ENCODE measurements around the gene SRSF5. TPM values are rescaled to one million over a fixed set of nuclear protein-coding genes. Genes with fewer than 3 reads are reported as not detected.
A peak's percentile ranks its signal among the peaks of the same experiment; 100 is the strongest.

The SRSF5 gene
- total and polyA plus RNA-seq, 5 donors, result 210 to 279 (median 250) TPM

GRCh38 chr14:69786603-69787002 is 19.7 kb downstream of the SRSF5 start:
- Histone ChIP-seq H3K27ac (ENCODE audit: low read length) (no peak overlapping the region), H3K4me3 (ENCODE audit: low read length) (no peak overlapping the region), H3K27me3 (ENCODE audit: control insufficient read depth, insufficient read depth) (no peaks in the 10 kb centered on the region), H3K4me1 (ENCODE audit: control insufficient read depth, insufficient read depth, low read length) (no peaks in the 10 kb centered on the region), H3K9me3 (ENCODE audit: control insufficient read depth, low read length) (no peaks in the 10 kb centered on the region)
- ATAC-seq (no peak), DNase-seq (no peak)
- intact Hi-C loops (cut with DNase I), result no loop called here
- 92% methylated on average over 3 of the region's 3 CpGs for WGBS

DNA sequence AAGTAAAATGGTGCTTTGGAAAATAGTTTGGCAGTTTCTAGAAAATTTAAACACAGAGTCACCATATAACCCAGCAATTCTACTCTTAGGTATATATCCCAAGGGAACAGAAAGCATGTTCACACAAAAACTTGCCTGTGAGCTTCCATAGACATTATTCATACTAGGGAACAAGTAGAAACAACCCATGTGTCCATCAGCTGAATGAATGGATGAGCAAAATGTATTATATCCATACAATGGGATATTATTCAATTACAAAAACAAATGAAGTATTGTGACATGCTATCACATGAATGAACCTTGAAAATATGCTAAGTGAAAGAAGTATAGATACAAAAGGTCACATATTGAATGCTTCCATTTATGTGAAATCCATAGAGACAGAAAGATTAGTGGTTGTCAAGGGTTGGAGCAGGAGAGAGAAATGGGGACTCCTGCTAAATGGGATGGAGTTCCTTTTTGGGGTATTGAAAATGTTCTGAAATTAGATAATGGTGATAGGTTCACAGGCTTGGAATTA is 22.2 kb downstream of the SRSF5 start:
- intact Hi-C loops (cut with DNase I), result no loop called here
- no peaks in the 10 kb centered on the region for H3K4me1 ChIP-seq (ENCODE audit: control insufficient read depth, insufficient read depth, low read length)
- H3K4me3 ChIP-seq (ENCODE audit: low read length), result no peak overlapping the region
- DNase-seq (no peak), ATAC-seq (no peak)
- no peaks in the 10 kb centered on the region for H3K9me3 ChIP-seq (ENCODE audit: control insufficient read depth, low read length)
- no peak overlapping the region for H3K27ac ChIP-seq (ENCODE audit: low read length)
- no peaks in the 10 kb centered on the region for H3K27me3 ChIP-seq (ENCODE audit: control insufficient read depth, insufficient read depth)

GRCh38 chr14:69792887-69793421 is 26.0 kb downstream of the SRSF5 start:
- H3K27ac ChIP-seq (ENCODE audit: low read length), result no peak overlapping the region
- no peak for ATAC-seq
- H3K9me3 ChIP-seq (ENCODE audit: control insufficient read depth, low read length), result no peaks in the 10 kb centered on the region
- DNase-seq, result no peak
- H3K4me3 ChIP-seq (ENCODE audit: low read length), result no peak overlapping the region
- peaks cover 8% of the 10 kb centered on the region for H3K4me1 ChIP-seq (ENCODE audit: control insufficient read depth, insufficient read depth, low read length)
- intact Hi-C loops (cut with DNase I), result no loop called here
- no peaks in the 10 kb centered on the region for H3K27me3 ChIP-seq (ENCODE audit: control insufficient read depth, insufficient read depth)
- WGBS, result 91% methylated on average over 7 of the region's 7 CpGs

DNA sequence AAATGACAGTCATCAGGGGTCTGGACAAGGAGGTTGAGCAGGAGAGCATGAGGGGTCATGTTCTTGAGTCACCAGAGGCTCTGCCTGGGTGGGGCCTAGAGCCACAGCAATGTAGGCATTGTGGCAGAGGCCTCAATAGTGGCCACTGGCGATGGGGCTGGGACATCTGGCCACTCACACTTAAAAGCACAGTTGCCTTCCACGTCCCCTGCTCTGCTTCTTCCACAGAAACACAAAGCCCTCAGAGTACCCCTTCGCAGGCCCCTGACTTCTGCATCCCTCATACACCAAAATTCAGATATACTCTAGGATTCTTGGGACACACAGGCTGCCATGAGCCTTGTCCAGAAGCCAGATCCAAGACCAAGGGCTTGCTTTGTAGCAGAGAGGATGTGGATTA is 27.8 kb downstream of the SRSF5 start:
- 85% methylated on average over 3 of the region's 3 CpGs for WGBS
- DNase-seq (no peak), ATAC-seq (no peak)
- Histone ChIP-seq H3K4me3 (ENCODE audit: low read length) (no peak overlapping the region), H3K27me3 (ENCODE audit: control insufficient read depth, insufficient read depth) (no peaks in the 10 kb centered on the region), H3K9me3 (ENCODE audit: control insufficient read depth, low read length) (no peaks in the 10 kb centered on the region), H3K4me1 (ENCODE audit: control insufficient read depth, insufficient read depth, low read length) (peaks cover 8% of the 10 kb centered on the region), H3K27ac (ENCODE audit: low read length) (no peak overlapping the region)
- intact Hi-C loops (cut with DNase I), result no loop called here

DNA sequence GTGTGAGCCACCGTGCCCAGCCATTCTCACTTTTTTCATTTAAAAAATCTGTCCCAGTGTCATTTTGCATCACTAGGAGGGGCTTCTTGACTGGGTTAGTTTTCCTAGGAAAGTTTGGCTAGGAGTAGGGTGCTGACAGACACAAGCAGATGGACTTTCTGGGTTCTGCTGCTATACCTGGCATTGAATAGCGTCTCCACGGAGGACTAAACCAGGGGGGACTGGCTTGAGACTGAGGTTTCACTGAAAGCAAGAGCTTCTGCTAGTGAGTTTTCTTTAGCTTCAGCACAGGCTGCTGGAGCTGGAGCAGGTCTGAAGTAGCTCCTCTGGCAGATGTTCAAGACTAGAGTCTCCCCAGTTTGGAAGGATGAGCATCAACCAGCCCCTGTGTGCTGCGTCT is 28.7 kb downstream of the SRSF5 start:
- Histone ChIP-seq H3K9me3 (ENCODE audit: control insufficient read depth, low read length) (no peaks in the 10 kb centered on the region), H3K27ac (ENCODE audit: low read length) (no peak overlapping the region), H3K4me3 (ENCODE audit: low read length) (no peak overlapping the region), H3K4me1 (ENCODE audit: control insufficient read depth, insufficient read depth, low read length) (peaks cover 8% of the 10 kb centered on the region), H3K27me3 (ENCODE audit: control insufficient read depth, insufficient read depth) (no peaks in the 10 kb centered on the region)
- 86% methylated on average over 4 of the region's 4 CpGs for WGBS
- intact Hi-C loops (cut with DNase I), result no loop called here
- no peak for ATAC-seq
- DNase-seq, result no peak

- DNase-seq, result peak in 1 of 3 donors; percentile 53
- peak; percentile 30 to 62 for ATAC-seq
Measured at GRCh38 chr14:69796797-69797500, 30.0 kb downstream of the SRSF5 start, which contains the start of gene SLC10A1. SLC10A1 (minus strand) TSS chr14:69797241; CDS start chr14:69797155, 86 bp downstream.

GRCh38 chr14:69797573-69798338 is 30.8 kb downstream of the SRSF5 start:
- intact Hi-C loops (cut with DNase I), result no loop called here
- Histone ChIP-seq H3K27me3 (ENCODE audit: control insufficient read depth, insufficient read depth) (no peaks in the 10 kb centered on the region), H3K27ac (ENCODE audit: low read length) (no peak overlapping the region), H3K4me3 (ENCODE audit: low read length) (no peak overlapping the region), H3K4me1 (ENCODE audit: control insufficient read depth, insufficient read depth, low read length) (peaks cover 8% of the 10 kb centered on the region), H3K9me3 (ENCODE audit: control insufficient read depth, low read length) (no peaks in the 10 kb centered on the region)
- DNase-seq (no peak), ATAC-seq (no peak)
- 78% methylated on average over 5 of the region's 5 CpGs for WGBS

More at GRCh38 chr14:69796797-69797500, 30.0 kb downstream of the SRSF5 start, which contains the start of gene SLC10A1:
- no peak within 1 kb of the TSS for H3K4me3 ChIP-seq (ENCODE audit: low read length)
- no peak within 1 kb of the TSS for H3K27ac ChIP-seq (ENCODE audit: low read length)
- no peaks in the 10 kb centered on the region for H3K27me3 ChIP-seq (ENCODE audit: control insufficient read depth, insufficient read depth)
- no peaks in the 10 kb centered on the region for H3K9me3 ChIP-seq (ENCODE audit: control insufficient read depth, low read length)
- peaks cover 8% of the 10 kb centered on the region for H3K4me1 ChIP-seq (ENCODE audit: control insufficient read depth, insufficient read depth, low read length)
- intact Hi-C loops (cut with DNase I), result no loop called here
- 81% methylated on average over 11 of the region's 11 CpGs for WGBS

DNA sequence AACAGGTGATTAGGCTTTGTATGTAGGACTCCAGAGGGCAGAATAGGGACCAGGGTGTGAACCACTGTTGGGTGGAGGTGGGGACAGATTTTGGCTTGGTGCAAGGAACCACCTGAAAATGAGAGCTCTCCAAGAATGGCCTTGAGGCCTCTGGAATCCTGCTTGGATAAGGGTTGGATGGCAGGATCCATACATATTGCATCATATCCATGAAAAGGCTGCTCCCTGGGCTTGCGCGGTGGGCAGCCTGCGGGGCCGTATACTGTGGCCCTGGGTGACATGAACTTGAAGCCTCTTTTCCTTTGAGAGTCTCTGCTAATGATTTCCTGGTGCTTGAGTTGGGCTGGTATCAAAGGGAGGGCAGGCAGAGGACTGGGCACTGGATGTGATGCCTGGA is 31.4 kb downstream of the SRSF5 start:
- no peak for DNase-seq
- peaks cover 8% of the 10 kb centered on the region for H3K4me1 ChIP-seq (ENCODE audit: control insufficient read depth, insufficient read depth, low read length)
- H3K9me3 ChIP-seq (ENCODE audit: control insufficient read depth, low read length), result no peaks in the 10 kb centered on the region
- H3K4me3 ChIP-seq (ENCODE audit: low read length), result no peak overlapping the region
- intact Hi-C loops (cut with DNase I), result no loop called here
- no peak overlapping the region for H3K27ac ChIP-seq (ENCODE audit: low read length)
- ATAC-seq, result no peak
- 94% methylated on average over 4 of the region's 4 CpGs for WGBS
- H3K27me3 ChIP-seq (ENCODE audit: control insufficient read depth, insufficient read depth), result no peaks in the 10 kb centered on the region

DNA sequence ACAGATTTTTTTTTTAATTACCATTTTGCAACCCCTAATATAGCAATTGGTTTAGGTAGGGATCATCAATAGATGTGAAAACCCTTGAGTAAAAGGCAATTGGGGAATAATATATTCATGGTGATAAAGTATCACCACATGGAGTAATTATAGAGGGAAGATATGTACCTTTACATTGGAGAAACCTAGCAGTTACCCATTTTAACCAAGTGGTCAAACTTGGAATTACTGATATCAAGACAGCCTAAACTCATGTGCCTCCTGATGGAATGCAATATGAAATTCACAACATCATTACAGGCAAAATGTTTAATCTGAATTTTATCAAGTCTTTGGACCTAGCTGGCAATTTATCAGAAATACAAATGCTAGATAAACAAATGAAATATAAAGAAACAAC is 36.8 kb downstream of the SRSF5 start:
- no peaks in the 10 kb centered on the region for H3K9me3 ChIP-seq (ENCODE audit: control insufficient read depth, low read length)
- no peak overlapping the region for H3K27ac ChIP-seq (ENCODE audit: low read length)
- DNase-seq, result no peak
- intact Hi-C loops (cut with DNase I), result no loop called here
- no peak for ATAC-seq
- no peaks in the 10 kb centered on the region for H3K27me3 ChIP-seq (ENCODE audit: control insufficient read depth, insufficient read depth)
- no peaks in the 10 kb centered on the region for H3K4me1 ChIP-seq (ENCODE audit: control insufficient read depth, insufficient read depth, low read length)
- no peak overlapping the region for H3K4me3 ChIP-seq (ENCODE audit: low read length)

DNA sequence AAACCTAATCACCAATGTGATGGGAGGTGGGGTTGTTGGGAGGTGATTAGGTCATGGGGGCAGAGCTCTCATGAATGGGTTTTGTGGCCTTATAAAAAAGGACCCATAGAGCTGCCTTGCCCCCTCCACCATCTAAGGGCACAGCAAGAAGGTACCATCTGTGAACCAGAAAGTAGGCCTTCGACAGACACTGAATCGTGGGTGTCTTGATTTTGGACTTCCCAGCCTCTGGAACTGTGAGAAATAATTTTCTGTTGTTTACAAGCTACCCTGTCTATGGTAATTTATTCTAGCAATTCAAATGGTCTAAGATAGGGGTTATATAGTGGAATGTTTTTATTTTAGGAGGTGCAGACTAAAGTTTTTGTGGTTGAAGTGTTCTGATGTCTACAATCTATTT is 38.0 kb downstream of the SRSF5 start:
- Histone ChIP-seq H3K27me3 (ENCODE audit: control insufficient read depth, insufficient read depth) (no peaks in the 10 kb centered on the region), H3K27ac (ENCODE audit: low read length) (no peak overlapping the region), H3K4me1 (ENCODE audit: control insufficient read depth, insufficient read depth, low read length) (no peaks in the 10 kb centered on the region), H3K9me3 (ENCODE audit: control insufficient read depth, low read length) (no peaks in the 10 kb centered on the region), H3K4me3 (ENCODE audit: low read length) (no peak overlapping the region)
- DNase-seq (no peak), ATAC-seq (no peak)
- intact Hi-C loops (cut with DNase I), result no loop called here
- 88% methylated on average over 2 of the region's 2 CpGs for WGBS

DNA sequence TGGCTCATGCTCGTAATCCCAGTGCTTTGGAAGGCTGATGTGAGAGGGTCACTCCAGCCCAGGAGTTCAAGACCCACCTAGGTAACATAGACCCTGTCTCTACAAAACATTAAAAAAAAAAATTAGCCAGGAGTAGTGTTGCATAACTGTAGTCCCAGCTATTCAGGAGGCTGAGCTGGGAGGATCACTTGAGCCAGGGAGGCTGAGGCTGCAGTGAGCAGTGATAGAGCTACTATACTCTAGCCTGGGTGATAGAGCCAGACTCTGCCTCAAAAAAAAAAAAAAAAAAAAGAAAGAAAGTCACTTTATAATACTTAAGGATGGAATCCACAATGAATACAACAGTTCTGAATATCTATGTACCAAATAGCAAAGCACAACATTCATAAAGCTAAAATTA is 40.2 kb downstream of the SRSF5 start:
- Histone ChIP-seq H3K27ac (ENCODE audit: low read length) (no peak overlapping the region), H3K27me3 (ENCODE audit: control insufficient read depth, insufficient read depth) (no peaks in the 10 kb centered on the region), H3K4me3 (ENCODE audit: low read length) (no peak overlapping the region), H3K9me3 (ENCODE audit: control insufficient read depth, low read length) (no peaks in the 10 kb centered on the region), H3K4me1 (ENCODE audit: control insufficient read depth, insufficient read depth, low read length) (no peaks in the 10 kb centered on the region)
- DNase-seq (no peak), ATAC-seq (no peak)
- intact Hi-C loops (cut with DNase I), result no loop called here
- WGBS, result 73% methylated on average over 1 of the region's 1 CpG
